Psoas muscle (tissue), 8 donors: ENCODE results near the gene RHOA. TPM values are rescaled to one million over a fixed set of nuclear protein-coding genes. Genes with fewer than 3 reads are reported as not detected.
"Not testable (repeated sequence)": the region's sequence is repeated elsewhere in the genome, so short reads cannot be mapped to it uniquely, and the experiment has no call there.

Source experiments
- ATAC-seq, 4 donors: fragments of 200-7000 bp; cut with Tn5 transposase; one replicate each; pipeline ENCODE4 v1.9.1; 2020; ENCODE audit warnings: moderate library complexity in 3 of 4, mild to moderate bottlenecking in 2 of 4
- DNase-seq, 2 donors: peaks; one replicate each; pipeline ENCODE4 v3.0.0-alpha.2; 2020
- H3K27ac ChIP-seq: fragments of 200-600 bp; one replicate; pipeline ENCODE4 v1.8.0; 2022
- H3K27me3 ChIP-seq, 3 donors: fragments of 200-600 bp in 1 of 3; one replicate each; pipeline versions ENCODE4 v1.6.1 to v1.8.0; 2013 to 2022; ENCODE audit warnings: low read length in 2 of 3, mild to moderate bottlenecking in 2 of 3, moderate library complexity in 1 of 3; ENCODE audit not compliant: insufficient read depth in 3 of 3
- H3K36me3 ChIP-seq, 2 donors: fragments of 200-600 bp in 1 of 2; one replicate each; pipeline versions ENCODE4 v1.6.1 to v1.8.0; 2013 to 2022; ENCODE audit warnings: low read depth in 1 of 2, mild to moderate bottlenecking in 1 of 2, moderate library complexity in 1 of 2; ENCODE audit not compliant: insufficient read depth in 1 of 2
- H3K4me1 ChIP-seq: fragments of 200-600 bp; one replicate; pipeline ENCODE4 v1.8.0; 2022
- H3K4me3 ChIP-seq: fragments of 200-600 bp; one replicate; pipeline ENCODE4 v1.8.0; 2022; ENCODE audit warnings: mild to moderate bottlenecking
- H3K9me3 ChIP-seq: fragments of 200-600 bp; one replicate; pipeline ENCODE4 v1.8.0; 2022
- CTCF ChIP-seq: fragments of 200-600 bp; IDR thresholded peaks from one replicate; pipeline ENCODE4 v1.8.0; 2022; ENCODE audit warnings: antibody characterized with exemption
- WGBS, 3 donors: extraction: QIAGEN DNeasy Blood & Tissue Kit; methylation state at CpG; one replicate each; pipeline versions ENCODE4 v1.1.6 to v1.1.7; 2013; 5-methylcytosine and 5-hydroxymethylcytosine counted together
- intact Hi-C, 2 donors: fragments of 100-400 bp; cut with DNase I; formaldehyde crosslinking; loops; one replicate each; pipeline versions ENCODE4 v1.11.0 to v1.14.2; 2022
- polyA plus RNA-seq, 3 donors: library from polyadenylated mRNA; stranded (reverse); fragments of 200-250 nt; gene quantifications; one replicate each; pipeline ENCODE4 v1.2.3, GENCODE V29; 2013
- total RNA-seq, 4 donors: library from RNA; stranded (reverse); fragmentation: NEBNext Ultra II Directional in 2 of 4; extraction: Animal tissue kit (Norgen Biotek cat#: 25700) in 2 of 4; gene quantifications; one replicate each; pipeline versions ENCODE4 v1.2.1 to v1.2.4, GENCODE V29; 2021 to 2023
- donor health status: healthy with polysubstance abuse.
- donor health status: DM: no; HTN: no; CAD: no; lungs with moderate emphysema.
- donor health status: Bipolar disorder and iron deficiency.
- donor health status: healthy.
- donor health status: DM: yes; HTN: yes; CAD: no.
- donor health status: DM: no; HTN: no; CAD: no.
- donor health status: DM: no; HTN: no; CAD: no.
- donor health status: DM: yes; HTN: yes; CAD: no.

The RHOA gene
- total and polyA plus RNA-seq, 7 donors, result 179 to 341 (median 281) TPM

DNA sequence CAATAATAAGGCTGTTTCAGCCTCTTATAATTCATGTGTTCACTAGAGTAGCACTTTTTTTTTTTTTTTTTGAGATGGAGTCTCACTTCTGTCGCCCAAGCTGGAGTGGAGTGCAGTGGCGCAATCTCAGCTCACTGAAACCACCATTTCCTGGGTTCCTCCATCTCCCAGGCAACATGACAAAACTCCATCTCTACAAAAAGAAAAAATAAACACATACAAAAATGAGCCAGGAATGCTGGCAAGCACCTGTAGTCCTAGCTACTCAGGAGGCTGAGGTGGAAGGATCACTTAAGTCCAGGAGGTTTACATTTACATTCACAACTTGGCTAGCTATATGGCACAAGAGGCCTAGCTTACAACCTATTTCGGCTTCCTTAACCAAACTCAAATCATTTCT, 78.7 kb downstream of the RHOA start:
- 75 to 94% (median 88%) methylated on average over 3 of the region's 3 CpGs for WGBS, 3 donors
- intact Hi-C loops, result no loop called here
- Histone ChIP-seq H3K27ac (peak overlapping the region; percentile 38), H3K36me3 (peaks cover 12 to 92% of the 10 kb centered on the region in 2 donors), H3K4me3 (no peak overlapping the region), H3K4me1 (peaks cover 2% of the 10 kb centered on the region), H3K9me3 (no peaks in the 10 kb centered on the region), H3K27me3 (no peaks in the 10 kb centered on the region)
- ATAC-seq (no peak), DNase-seq (peak in 1 of 2 donors; percentile 6)
- TF ChIP-seq CTCF, result no peak

DNA sequence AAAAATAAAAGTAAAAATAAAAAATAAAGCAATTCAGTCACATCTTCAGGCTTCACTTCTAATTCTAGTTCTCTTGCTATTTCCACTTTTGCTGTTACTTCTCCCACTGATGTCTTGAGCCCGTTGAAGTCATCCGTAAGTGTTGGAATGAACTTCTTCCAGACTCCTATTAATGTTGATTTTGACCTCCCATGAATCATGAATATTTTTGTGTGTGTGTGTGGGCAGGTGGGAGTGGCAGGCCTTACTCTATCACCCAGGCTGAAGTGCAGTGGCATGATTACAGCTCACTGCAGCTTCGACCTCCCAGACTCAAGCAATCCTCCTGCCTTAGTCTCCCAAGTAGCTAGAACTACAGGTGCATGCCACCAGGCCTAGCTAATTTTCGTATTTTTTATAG, 82.6 kb downstream of the RHOA start:
- Histone ChIP-seq H3K4me3 (no peak overlapping the region), H3K27me3 (no peaks in the 10 kb centered on the region), H3K36me3 (peaks cover 15 to 100% of the 10 kb centered on the region in 2 donors), H3K4me1 (no peaks in the 10 kb centered on the region), H3K27ac (no peak overlapping the region), H3K9me3 (no peaks in the 10 kb centered on the region)
- intact Hi-C loops, result no loop called here
- ATAC-seq (no peak), DNase-seq (no peak)
- TF ChIP-seq CTCF, result no peak
- WGBS, 3 donors, result 86 to 93% (median 93%) methylated on average over 4 of the region's 4 CpGs

DNA sequence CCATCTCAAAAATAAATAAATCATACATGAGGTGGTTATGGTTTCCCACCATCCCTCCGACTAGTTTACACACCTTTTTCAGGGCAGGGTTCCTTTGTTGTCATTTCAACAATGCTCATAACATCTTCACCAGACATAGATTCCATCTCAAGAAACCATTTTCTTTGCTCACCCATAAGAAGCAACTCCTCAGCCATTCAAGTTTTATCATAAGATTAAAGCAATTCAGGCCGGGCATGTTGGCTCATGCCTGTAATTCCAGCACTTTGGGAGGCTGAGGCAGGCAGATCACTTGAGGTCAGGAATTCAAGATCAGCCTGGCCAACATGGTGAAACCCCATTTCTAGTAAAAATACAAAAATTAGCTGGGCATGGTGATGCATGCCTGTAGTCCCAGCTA, 83.4 kb downstream of the RHOA start:
- ATAC-seq, H3K9me3 ChIP-seq, H3K27me3 ChIP-seq, H3K27ac ChIP-seq, H3K4me1 ChIP-seq, H3K4me3 ChIP-seq, intact Hi-C loops: not testable (repeated sequence)
- 85 to 90% (median 88%) methylated on average over 2 of the region's 2 CpGs for WGBS, 3 donors
- H3K36me3 ChIP-seq, result peaks cover 15 to 100% of the 10 kb centered on the region in 2 donors
- peak in 1 of 2 donors; percentile 1 for DNase-seq

DNA sequence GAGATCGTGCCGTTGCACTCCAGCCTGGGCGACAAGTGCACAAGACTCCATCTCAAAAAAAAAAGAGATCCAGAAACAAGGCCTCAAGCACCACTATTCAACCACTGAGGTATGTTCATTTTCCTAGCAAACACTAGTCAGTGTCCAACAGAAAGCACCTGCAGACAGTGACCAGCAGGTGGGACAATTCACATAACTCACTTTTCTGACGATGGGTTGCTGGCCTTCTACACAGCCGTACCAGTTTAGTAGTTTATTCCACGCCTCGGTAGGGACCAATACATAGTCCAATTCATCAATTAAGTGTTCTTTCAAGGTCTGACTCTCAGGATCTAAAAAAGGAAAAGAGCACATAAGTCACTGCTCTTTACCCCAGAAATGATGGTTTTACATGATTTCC, 84.3 kb downstream of the RHOA start:
- intact Hi-C loops, result no loop called here

GRCh38 chr3:49324768-49325167, 87.0 kb downstream of the RHOA start:
- intact Hi-C loops, result no loop called here
- ATAC-seq (no peak), DNase-seq (no peak)
- Histone ChIP-seq H3K4me1 (no peaks in the 10 kb centered on the region), H3K9me3 (no peaks in the 10 kb centered on the region), H3K36me3 (peaks cover 18 to 100% of the 10 kb centered on the region in 2 donors), H3K4me3 (no peak overlapping the region), H3K27me3 (no peaks in the 10 kb centered on the region), H3K27ac (no peak overlapping the region)
- TF ChIP-seq CTCF, result no peak
- 94 to 96% (median 95%) methylated on average over 7 of the region's 7 CpGs for WGBS, 3 donors

More for the DNA sequence above, 84.3 kb downstream of the RHOA start:
- no peaks in the 10 kb centered on the region for H3K4me1 ChIP-seq
- H3K4me3 ChIP-seq, result no peak overlapping the region
- 80 to 86% (median 81%) methylated on average over 7 of the region's 7 CpGs for WGBS, 3 donors
- DNase-seq (no peak), ATAC-seq (no peak)
- peaks cover 12 to 100% of the 10 kb centered on the region in 2 donors for H3K36me3 ChIP-seq
- no peak for TF ChIP-seq CTCF
- no peaks in the 10 kb centered on the region for H3K27me3 ChIP-seq
- H3K9me3 ChIP-seq, result no peaks in the 10 kb centered on the region
- no peak overlapping the region for H3K27ac ChIP-seq
